Epithelial cell of esophagus (primary cell): Measurements from ENCODE around the gene MMP17.
"Not testable (repeated sequence)": the region's sequence is repeated elsewhere in the genome, so short reads cannot be mapped to it uniquely, and the experiment has no call there.

Experiments used
- DNase-seq: peaks from one replicate; pipeline ENCODE4 v3.0.0; 2010; ENCODE audit warnings: low read depth
- H3K4me3 ChIP-seq: 2 replicates; pipeline ENCODE4 v1.5.1; 2011; ENCODE audit warnings: mild to moderate bottlenecking, low read length, control low read depth
- TF ChIP-seq, protein P1 (sequence below): IDR thresholded peaks from 2 replicates; pipeline ENCODE4 v1.5.1; 2011; ENCODE audit warnings: low read depth, mild to moderate bottlenecking, low read length, control low read depth, inconsistent platforms; ENCODE audit not compliant: insufficient read depth; ENCODE audit errors: missing control alignments

Gene MMP17

DNA sequence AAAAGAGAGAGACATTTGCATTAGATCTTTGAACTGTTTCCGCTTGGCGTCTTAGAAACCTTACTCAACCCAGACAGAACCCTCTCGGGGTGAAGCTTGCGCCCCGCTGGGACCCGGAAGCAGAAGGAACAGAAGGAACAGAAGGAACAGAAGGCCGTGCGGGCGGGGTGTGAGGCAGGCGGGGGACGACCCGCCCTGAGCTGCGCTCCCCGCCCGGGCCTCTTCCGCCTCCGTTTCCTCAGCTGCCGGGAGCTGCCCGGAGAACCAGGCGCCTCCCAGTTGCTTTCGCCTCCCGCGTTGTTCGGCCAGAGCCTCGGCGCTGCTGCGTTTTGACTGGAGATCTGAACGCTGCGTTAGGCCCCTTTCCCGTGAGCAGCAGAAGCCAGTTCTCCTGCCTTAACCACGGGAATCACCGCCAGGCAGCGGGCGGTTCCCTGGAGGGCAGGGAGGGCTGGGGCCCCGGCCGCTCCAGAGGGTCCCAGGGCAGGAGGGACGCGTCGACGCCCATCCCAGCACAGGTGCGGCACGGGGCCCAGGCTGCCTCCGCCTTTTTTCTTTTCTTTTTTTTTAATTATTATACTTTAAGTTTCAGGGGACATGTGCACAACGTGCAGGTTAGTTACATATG lies 19.3 kb upstream of the MMP17 start:
- TF ChIP-seq, protein P1, sequence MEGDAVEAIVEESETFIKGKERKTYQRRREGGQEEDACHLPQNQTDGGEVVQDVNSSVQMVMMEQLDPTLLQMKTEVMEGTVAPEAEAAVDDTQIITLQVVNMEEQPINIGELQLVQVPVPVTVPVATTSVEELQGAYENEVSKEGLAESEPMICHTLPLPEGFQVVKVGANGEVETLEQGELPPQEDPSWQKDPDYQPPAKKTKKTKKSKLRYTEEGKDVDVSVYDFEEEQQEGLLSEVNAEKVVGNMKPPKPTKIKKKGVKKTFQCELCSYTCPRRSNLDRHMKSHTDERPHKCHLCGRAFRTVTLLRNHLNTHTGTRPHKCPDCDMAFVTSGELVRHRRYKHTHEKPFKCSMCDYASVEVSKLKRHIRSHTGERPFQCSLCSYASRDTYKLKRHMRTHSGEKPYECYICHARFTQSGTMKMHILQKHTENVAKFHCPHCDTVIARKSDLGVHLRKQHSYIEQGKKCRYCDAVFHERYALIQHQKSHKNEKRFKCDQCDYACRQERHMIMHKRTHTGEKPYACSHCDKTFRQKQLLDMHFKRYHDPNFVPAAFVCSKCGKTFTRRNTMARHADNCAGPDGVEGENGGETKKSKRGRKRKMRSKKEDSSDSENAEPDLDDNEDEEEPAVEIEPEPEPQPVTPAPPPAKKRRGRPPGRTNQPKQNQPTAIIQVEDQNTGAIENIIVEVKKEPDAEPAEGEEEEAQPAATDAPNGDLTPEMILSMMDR, result no peak
- H3K4me3 ChIP-seq, result no peak overlapping the region
- DNase-seq, result no peak

DNA sequence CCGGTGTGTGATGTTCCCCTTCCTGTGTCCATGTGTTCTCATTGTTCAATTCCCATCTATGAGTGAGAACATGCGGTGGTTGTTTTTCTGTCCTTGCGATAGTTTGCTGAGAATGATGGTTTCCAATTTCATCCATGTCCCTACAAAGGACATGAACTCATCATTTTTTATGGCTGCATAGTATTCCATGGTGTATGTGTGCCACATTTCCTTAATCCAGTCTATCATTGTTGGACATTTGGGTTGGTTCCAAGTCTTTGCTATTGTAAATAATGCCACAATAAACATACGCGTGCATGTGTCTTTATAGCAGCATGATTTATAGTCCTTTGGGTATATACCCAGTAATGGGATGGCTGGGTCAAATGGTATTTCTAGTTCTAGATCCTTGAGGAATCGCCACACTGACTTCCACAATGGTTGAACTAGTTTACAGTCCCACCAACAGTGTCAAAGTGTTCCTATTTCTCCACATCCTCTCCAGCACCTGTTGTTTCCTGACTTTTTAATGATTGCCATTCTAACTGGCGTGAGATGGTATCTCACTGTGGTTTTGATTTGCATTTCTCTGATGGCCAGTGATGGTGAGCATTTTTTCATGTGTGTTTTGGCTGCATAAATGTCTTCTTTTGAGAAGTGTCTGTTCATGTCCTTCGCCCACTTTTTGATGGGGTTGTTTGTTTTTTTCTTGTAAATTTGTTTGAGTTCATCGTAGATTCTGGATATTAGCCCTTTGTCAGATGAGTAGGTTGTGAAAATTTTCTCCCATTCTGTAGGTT lies 18.5 kb upstream of the MMP17 start:
- H3K4me3 ChIP-seq, result not testable (repeated sequence)

DNA sequence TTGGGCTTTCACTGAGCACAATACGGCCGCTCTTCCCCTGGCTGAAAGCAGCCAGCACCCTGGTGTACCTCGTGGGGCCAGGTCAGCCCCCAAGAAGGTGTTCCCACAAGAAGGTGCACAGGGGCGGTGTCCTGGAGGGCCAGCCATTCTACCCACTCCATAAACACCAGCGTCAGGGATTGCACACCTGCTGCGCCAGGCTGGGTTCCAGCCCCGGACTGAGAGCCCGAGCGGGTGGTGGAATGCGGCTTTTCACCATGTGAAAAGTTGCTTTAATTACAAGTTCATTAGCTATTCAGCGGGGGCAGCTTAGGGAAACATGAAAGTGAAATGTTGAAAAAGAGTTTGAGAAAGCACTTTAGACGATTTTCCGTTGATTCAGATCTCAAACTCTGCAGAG lies 17.5 kb upstream of the MMP17 start:
- H3K4me3 ChIP-seq, result no peak overlapping the region
- DNase-seq, result no peak
- TF ChIP-seq, protein P1, result no peak

More for the DNA sequence above, 18.5 kb upstream of the MMP17 start:
- not testable (repeated sequence) for DNase-seq

DNA sequence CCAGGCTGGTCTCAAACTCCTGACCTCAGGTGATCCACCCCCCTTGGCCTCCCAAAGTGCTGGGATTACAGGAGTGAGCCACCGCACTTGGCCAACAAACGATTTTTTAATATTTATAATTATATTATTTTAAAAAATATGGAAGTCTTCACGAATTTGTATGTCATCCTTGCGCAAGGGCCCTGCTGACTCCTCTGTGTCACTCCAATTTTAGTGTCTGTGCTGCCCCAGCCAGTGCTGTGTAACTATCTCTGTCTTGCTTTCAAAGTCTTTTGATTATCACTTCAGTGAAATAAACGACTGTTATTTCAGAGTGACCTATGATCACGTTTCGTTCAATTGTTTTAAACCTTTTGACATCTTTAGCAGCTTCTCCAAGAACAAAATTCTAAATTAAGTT lies 13.1 kb upstream of the MMP17 start:
- H3K4me3 ChIP-seq, result no peak overlapping the region
- TF ChIP-seq, protein P1, result no peak
- DNase-seq, result no peak

DNA sequence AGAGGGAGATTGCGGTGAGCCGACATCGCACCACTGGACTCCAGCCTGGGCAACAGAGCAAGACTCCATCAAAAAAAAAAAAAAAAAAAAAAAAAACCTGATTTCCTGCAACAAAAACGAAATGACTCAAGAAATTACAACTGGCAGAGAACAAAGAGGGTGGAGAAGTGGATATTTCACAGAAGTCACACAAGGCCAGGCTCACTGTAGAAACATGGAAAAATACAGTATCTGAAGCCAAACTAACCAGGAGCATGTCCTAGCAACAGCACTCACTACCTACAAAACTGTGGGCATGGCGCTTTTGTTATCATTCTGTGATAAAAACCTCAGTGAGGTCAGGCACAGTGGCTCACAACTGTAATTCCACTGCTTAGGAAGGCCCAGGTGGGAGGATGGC lies 11.7 kb upstream of the MMP17 start:
- TF ChIP-seq, protein P1, result no peak
- no peak overlapping the region for H3K4me3 ChIP-seq
- no peak for DNase-seq

DNA sequence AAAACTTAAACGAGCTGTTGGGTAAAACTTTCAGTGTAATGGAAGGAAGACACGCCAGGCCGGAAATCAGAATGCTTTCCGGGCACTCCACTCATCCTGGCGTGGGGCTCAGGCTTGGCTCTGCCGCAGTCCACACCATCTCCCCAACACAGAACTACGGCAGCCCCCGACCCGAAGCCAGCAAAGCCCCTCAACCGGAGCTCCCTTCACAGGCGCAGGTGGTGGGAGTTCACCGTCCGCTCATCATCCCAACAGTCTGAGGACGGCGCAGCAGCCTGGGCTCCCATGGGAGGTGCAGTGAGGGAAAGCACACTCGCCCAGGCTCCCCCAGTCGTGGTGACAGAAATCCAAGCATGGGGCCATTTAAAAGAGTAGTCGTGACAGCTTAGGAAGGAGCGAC lies 11.0 kb upstream of the MMP17 start:
- TF ChIP-seq, protein P1, result no peak
- DNase-seq, result no peak
- H3K4me3 ChIP-seq, result no peak overlapping the region

DNA sequence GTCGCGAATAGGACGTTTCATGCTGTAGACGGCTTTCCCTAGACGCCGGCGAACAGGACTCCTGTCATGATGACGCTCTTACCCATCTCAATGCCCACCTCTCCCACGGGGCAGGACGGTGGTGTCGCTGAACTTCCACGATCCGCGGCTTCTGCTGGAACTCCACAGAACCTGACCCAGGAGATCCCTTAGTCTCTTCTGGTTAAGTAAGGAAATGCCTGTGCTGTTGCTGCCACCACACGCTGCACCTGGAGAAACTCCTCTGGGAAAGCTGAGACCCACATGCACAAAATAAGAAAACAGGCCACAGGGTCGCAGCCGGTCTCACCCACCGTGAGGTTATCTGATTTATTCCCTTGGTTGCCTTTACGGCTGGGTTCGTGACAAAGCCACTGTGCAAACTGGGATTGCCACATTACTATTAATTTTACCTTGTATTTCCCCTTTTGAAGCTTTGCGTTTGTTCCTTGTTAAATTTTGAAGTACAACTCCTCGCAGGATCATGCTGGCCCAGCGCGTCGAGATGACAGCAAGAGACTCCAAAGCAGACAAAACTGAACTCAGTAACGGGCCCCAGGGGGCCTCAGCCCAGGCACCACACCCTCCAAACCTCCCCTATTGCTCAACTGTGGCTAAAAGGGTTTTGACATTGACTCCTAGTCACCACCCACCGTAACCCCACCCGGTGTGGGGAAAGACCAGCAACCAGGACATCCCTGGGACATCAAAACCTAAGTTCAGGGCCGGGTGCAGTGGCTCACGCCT lies 9.2 kb upstream of the MMP17 start:
- DNase-seq, result no peak
- TF ChIP-seq, protein P1, result no peak
- no peak overlapping the region for H3K4me3 ChIP-seq
